ENCODE measurements around the gene INPP5A.
"Not testable (repeated sequence)": the region's sequence is repeated elsewhere in the genome, so short reads cannot be mapped to it uniquely, and the experiment has no call there.

The INPP5A gene

GRCh38 chr10:132783940-132784865 is 246.6 kb downstream of the INPP5A start:
- DNase-seq (ENCODE audit: low read depth, low spot score), result no peak

- no peak for DNase-seq (ENCODE audit: low read depth, low spot score)
Observed at GRCh38 chr10:132784866-132785722, 247.5 kb downstream of the INPP5A start.

GRCh38 chr10:132785723-132786475 is 248.3 kb downstream of the INPP5A start, which contains the start of gene NKX6-2:
Gene NKX6-2, minus strand, starts transcription at chr10:132786147. Its CDS starts 199 bp downstream, at chr10:132785948.
- no peak for DNase-seq (ENCODE audit: low read depth, low spot score)

GRCh38 chr10:132786476-132786883 is 248.9 kb downstream of the INPP5A start:
- no peak for DNase-seq (ENCODE audit: low read depth, low spot score)

GRCh38 chr10:132786884-132787494 is 249.4 kb downstream of the INPP5A start:
- DNase-seq (ENCODE audit: low read depth, low spot score), result no peak

GRCh38 chr10:132787495-132788179 is 250.1 kb downstream of the INPP5A start:
- no peak for DNase-seq (ENCODE audit: low read depth, low spot score)

- no peak for DNase-seq (ENCODE audit: low read depth, low spot score)
Observed at GRCh38 chr10:132788180-132788830, 250.7 kb downstream of the INPP5A start.

- DNase-seq (ENCODE audit: low read depth, low spot score), result no peak
Observed at GRCh38 chr10:132788831-132789219, 251.2 kb downstream of the INPP5A start.

GRCh38 chr10:132789659-132790148 is 252.1 kb downstream of the INPP5A start:
- DNase-seq (ENCODE audit: low read depth, low spot score), result no peak

GRCh38 chr10:132790470-132790869 is 252.9 kb downstream of the INPP5A start:
- no peak for DNase-seq (ENCODE audit: low read depth, low spot score)

- no peak for DNase-seq (ENCODE audit: low read depth, low spot score)
Observed at GRCh38 chr10:132790934-132791829, 253.6 kb downstream of the INPP5A start.

- not testable (repeated sequence) for DNase-seq (ENCODE audit: low read depth, low spot score)
Observed at GRCh38 chr10:132792099-132792498, 254.5 kb downstream of the INPP5A start.

- no peak for DNase-seq (ENCODE audit: low read depth, low spot score)
Observed at GRCh38 chr10:132792796-132793195, 255.2 kb downstream of the INPP5A start.

GRCh38 chr10:132793213-132793612 is 255.6 kb downstream of the INPP5A start:
- DNase-seq (ENCODE audit: low read depth, low spot score), result no peak

GRCh38 chr10:132793871-132794849 is 256.6 kb downstream of the INPP5A start:
- DNase-seq (ENCODE audit: low read depth, low spot score), result no peak

- DNase-seq (ENCODE audit: low read depth, low spot score), result no peak
Observed at GRCh38 chr10:132796846-132797245, 259.3 kb downstream of the INPP5A start.

GRCh38 chr10:132797986-132798385 is 260.4 kb downstream of the INPP5A start:
- not testable (repeated sequence) for DNase-seq (ENCODE audit: low read depth, low spot score)

- no peak for DNase-seq (ENCODE audit: low read depth, low spot score)
Observed at GRCh38 chr10:132798403-132798802, 260.8 kb downstream of the INPP5A start.
